Endothelial cell (in vitro differentiated cells): Measurements from ENCODE around the gene SF3A1. TPM values are rescaled to one million over a fixed set of nuclear protein-coding genes. Genes with fewer than 3 reads are reported as not detected.

Source experiments
- DNase-seq: peaks from one replicate; pipeline ENCODE4 v3.0.0; 2021; ENCODE audit warnings: low spot score
- H3K27ac Mint-ChIP-seq: one replicate; pipeline ENCODE4 v1.8.0; 2021; ENCODE audit warnings: mixed read lengths, inconsistent platforms; ENCODE audit not compliant: unreplicated experiment
- H3K27me3 Mint-ChIP-seq: one replicate; pipeline ENCODE4 v1.8.0; 2021; ENCODE audit warnings: mild to moderate bottlenecking, moderate library complexity, mixed read lengths, inconsistent platforms; ENCODE audit not compliant: unreplicated experiment
- H3K36me3 Mint-ChIP-seq: one replicate; pipeline ENCODE4 v1.8.0; 2021; ENCODE audit warnings: mild to moderate bottlenecking, low read depth, mixed read lengths, inconsistent platforms; ENCODE audit not compliant: unreplicated experiment
- H3K4me1 Mint-ChIP-seq: one replicate; pipeline ENCODE4 v1.8.0; 2021; ENCODE audit warnings: mild to moderate bottlenecking, mixed read lengths, inconsistent platforms; ENCODE audit not compliant: unreplicated experiment
- H3K4me3 Mint-ChIP-seq: one replicate; pipeline ENCODE4 v1.8.0; 2021; ENCODE audit warnings: mild to moderate bottlenecking, mixed read lengths, inconsistent platforms; ENCODE audit not compliant: unreplicated experiment
- H3K9me3 Mint-ChIP-seq: one replicate; pipeline ENCODE4 v1.8.0; 2021; ENCODE audit warnings: mixed read lengths, inconsistent platforms; ENCODE audit not compliant: unreplicated experiment
- total RNA-seq: library from RNA; stranded (reverse); fragmentation: NEBNext Ultra II Directional; extraction: Animal tissue kit (Norgen Biotek cat#: 25700); gene quantifications from one replicate; pipeline ENCODE4 v1.2.1, GENCODE V29; 2021; ENCODE audit not compliant: unreplicated experiment
- TF ChIP-seq, protein P1 (sequence below): fragments of 200-600 bp; sonication (generic); IDR thresholded peaks from one replicate; pipeline ENCODE4 v1.5.0; 2021; ENCODE audit warnings: antibody characterized with exemption; ENCODE audit not compliant: unreplicated experiment

Gene SF3A1
- total RNA-seq, 1 donor from 2014 or later = 139 TPM

- Mint-ChIP-seq H3K27ac (no peak overlapping the region), H3K36me3 (peaks cover 3% of the 10 kb centered on the region), H3K9me3 (no peaks in the 10 kb centered on the region), H3K27me3 (peaks cover 4% of the 10 kb centered on the region), H3K4me1 (peaks cover 4% of the 10 kb centered on the region), H3K4me3 (no peak overlapping the region)
- TF ChIP-seq, protein P1, sequence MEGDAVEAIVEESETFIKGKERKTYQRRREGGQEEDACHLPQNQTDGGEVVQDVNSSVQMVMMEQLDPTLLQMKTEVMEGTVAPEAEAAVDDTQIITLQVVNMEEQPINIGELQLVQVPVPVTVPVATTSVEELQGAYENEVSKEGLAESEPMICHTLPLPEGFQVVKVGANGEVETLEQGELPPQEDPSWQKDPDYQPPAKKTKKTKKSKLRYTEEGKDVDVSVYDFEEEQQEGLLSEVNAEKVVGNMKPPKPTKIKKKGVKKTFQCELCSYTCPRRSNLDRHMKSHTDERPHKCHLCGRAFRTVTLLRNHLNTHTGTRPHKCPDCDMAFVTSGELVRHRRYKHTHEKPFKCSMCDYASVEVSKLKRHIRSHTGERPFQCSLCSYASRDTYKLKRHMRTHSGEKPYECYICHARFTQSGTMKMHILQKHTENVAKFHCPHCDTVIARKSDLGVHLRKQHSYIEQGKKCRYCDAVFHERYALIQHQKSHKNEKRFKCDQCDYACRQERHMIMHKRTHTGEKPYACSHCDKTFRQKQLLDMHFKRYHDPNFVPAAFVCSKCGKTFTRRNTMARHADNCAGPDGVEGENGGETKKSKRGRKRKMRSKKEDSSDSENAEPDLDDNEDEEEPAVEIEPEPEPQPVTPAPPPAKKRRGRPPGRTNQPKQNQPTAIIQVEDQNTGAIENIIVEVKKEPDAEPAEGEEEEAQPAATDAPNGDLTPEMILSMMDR = no peak
- DNase-seq = no peak
Measured at GRCh38 chr22:30283342-30283741, 73.4 kb downstream of the SF3A1 start.

- Mint-ChIP-seq H3K36me3 (peaks cover 3% of the 10 kb centered on the region), H3K27me3 (peaks cover 6% of the 10 kb centered on the region), H3K4me3 (no peak overlapping the region), H3K27ac (no peak overlapping the region), H3K4me1 (peaks cover 9% of the 10 kb centered on the region), H3K9me3 (no peaks in the 10 kb centered on the region)
- TF ChIP-seq, protein P1 = no peak
- no peak for DNase-seq
Measured at GRCh38 chr22:30282616-30283046, 74.1 kb downstream of the SF3A1 start.

Other genes with a start within 250 kb of the SF3A1 start
- gene LIF, start 110.1 kb downstream of the SF3A1 start, total RNA-seq = 0.23 TPM
- not detected for gene OSM, start 90.0 kb downstream of the SF3A1 start, total RNA-seq
- 17.2 TPM for gene CASTOR1, start 67.4 kb downstream of the SF3A1 start, total RNA-seq
- gene TBC1D10A, start 30.0 kb downstream of the SF3A1 start, total RNA-seq = 7.9 TPM
- gene CCDC157, start 113 bp upstream of the SF3A1 start, total RNA-seq = 3.3 TPM
- gene RNF215, start 30.5 kb upstream of the SF3A1 start, total RNA-seq = 39.1 TPM
- 3.9 TPM for gene SEC14L2, start 40.1 kb upstream of the SF3A1 start, total RNA-seq
- 30.2 TPM for gene MTFP1, start 68.9 kb upstream of the SF3A1 start, total RNA-seq
- not detected for gene SEC14L3, start 115.1 kb upstream of the SF3A1 start, total RNA-seq
- gene SEC14L4, start 148.8 kb upstream of the SF3A1 start, total RNA-seq = 1.0 TPM
- 1.4 TPM for gene SEC14L6, start 189.8 kb upstream of the SF3A1 start, total RNA-seq
- 3.0 TPM for gene GAL3ST1, start 217.8 kb upstream of the SF3A1 start, total RNA-seq
- 84.0 TPM for gene PES1, start 235.0 kb upstream of the SF3A1 start, total RNA-seq